Mucosa of rectum (tissue), 2 donors: ENCODE results near the gene F2.
A peak's percentile ranks its signal among the peaks of the same experiment; 100 is the strongest.

ENCODE experiments used
- H3K27ac ChIP-seq, 2 donors: one replicate each; pipeline ENCODE4 v1.7.0; 2013; ENCODE audit warnings: inconsistent platforms in 2 of 2, low read depth in 2 of 2, low read length in 2 of 2
- H3K27me3 ChIP-seq, 2 donors: one replicate each; pipeline ENCODE4 v1.7.0; 2013; ENCODE audit warnings: low read length in 2 of 2; ENCODE audit not compliant: control insufficient read depth in 2 of 2, insufficient read depth in 2 of 2
- H3K36me3 ChIP-seq, 2 donors: one replicate each; pipeline ENCODE4 v1.7.0; 2013; ENCODE audit warnings: low read length in 2 of 2; ENCODE audit not compliant: control insufficient read depth in 2 of 2, insufficient read depth in 2 of 2
- H3K4me1 ChIP-seq, 2 donors: one replicate each; pipeline ENCODE4 v1.7.0; 2013; ENCODE audit warnings: low read length in 2 of 2, mild to moderate bottlenecking in 1 of 2; ENCODE audit not compliant: control insufficient read depth in 2 of 2, insufficient read depth in 2 of 2
- H3K4me3 ChIP-seq, 2 donors: one replicate each; pipeline ENCODE4 v1.7.0; 2013; ENCODE audit warnings: low read length in 2 of 2
- H3K9ac ChIP-seq, 2 donors: one replicate each; pipeline ENCODE4 v1.7.0; 2013; ENCODE audit warnings: low read length in 2 of 2, low read depth in 1 of 2, mild to moderate bottlenecking in 1 of 2
- H3K9me3 ChIP-seq, 2 donors: one replicate each; pipeline ENCODE4 v1.7.0; 2013; ENCODE audit warnings: low read length in 2 of 2; ENCODE audit not compliant: control insufficient read depth in 2 of 2
- donor health status: healthy.
- donor health status: Normal muscosa, but diverticular disease.

F2 gene

GRCh38 chr11:46726206-46726862 is 7.3 kb downstream of the F2 start:
- Histone ChIP-seq H3K9ac (no peak overlapping the region), H3K4me1 (no peaks in the 10 kb centered on the region), H3K27ac (no peak overlapping the region), H3K4me3 (no peak overlapping the region), H3K9me3 (no peaks in the 10 kb centered on the region), H3K36me3 (no peaks in the 10 kb centered on the region), H3K27me3 (no peaks in the 10 kb centered on the region)

DNA sequence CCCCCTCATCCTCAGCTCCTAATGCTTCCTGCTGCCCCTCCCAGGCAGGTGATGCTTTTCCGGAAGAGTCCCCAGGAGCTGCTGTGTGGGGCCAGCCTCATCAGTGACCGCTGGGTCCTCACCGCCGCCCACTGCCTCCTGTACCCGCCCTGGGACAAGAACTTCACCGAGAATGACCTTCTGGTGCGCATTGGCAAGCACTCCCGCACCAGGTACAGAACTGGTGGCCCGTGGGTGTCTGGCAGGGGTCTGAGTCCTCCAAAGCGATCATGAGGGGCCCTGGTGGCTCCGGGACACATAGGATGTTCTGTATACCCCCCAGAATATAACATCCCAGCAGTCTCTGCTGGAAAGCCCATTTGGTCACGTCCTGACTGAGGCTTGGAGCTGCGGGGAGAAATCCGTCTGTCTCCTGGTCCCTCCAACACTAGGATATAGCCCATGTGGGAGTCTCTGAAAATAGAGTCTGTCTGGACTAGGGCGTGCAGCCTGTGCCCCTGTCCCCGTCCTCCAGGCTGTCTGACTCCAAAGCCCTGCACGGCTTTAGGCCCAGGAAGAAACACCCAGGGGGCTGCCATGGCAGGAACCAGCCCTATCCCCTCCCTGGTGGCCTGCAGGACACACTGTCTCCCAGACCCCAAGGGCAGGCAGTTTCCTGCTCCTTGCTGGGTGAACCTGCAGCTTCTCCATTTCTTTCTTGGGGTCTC is 9.1 kb downstream of the F2 start:
- H3K36me3 ChIP-seq: no peaks in the 10 kb centered on the region
- H3K27ac ChIP-seq: no peak overlapping the region
- no peak overlapping the region for H3K4me3 ChIP-seq
- H3K9me3 ChIP-seq: no peaks in the 10 kb centered on the region
- no peaks in the 10 kb centered on the region for H3K4me1 ChIP-seq
- no peaks in the 10 kb centered on the region for H3K27me3 ChIP-seq
- H3K9ac ChIP-seq: no peak overlapping the region

GRCh38 chr11:46728659-46729040 is 9.6 kb downstream of the F2 start:
- H3K9ac ChIP-seq: no peak overlapping the region
- no peaks in the 10 kb centered on the region for H3K9me3 ChIP-seq
- H3K27ac ChIP-seq: no peak overlapping the region
- H3K4me3 ChIP-seq: no peak overlapping the region
- H3K27me3 ChIP-seq: no peaks in the 10 kb centered on the region
- no peaks in the 10 kb centered on the region for H3K36me3 ChIP-seq
- no peaks in the 10 kb centered on the region for H3K4me1 ChIP-seq

DNA sequence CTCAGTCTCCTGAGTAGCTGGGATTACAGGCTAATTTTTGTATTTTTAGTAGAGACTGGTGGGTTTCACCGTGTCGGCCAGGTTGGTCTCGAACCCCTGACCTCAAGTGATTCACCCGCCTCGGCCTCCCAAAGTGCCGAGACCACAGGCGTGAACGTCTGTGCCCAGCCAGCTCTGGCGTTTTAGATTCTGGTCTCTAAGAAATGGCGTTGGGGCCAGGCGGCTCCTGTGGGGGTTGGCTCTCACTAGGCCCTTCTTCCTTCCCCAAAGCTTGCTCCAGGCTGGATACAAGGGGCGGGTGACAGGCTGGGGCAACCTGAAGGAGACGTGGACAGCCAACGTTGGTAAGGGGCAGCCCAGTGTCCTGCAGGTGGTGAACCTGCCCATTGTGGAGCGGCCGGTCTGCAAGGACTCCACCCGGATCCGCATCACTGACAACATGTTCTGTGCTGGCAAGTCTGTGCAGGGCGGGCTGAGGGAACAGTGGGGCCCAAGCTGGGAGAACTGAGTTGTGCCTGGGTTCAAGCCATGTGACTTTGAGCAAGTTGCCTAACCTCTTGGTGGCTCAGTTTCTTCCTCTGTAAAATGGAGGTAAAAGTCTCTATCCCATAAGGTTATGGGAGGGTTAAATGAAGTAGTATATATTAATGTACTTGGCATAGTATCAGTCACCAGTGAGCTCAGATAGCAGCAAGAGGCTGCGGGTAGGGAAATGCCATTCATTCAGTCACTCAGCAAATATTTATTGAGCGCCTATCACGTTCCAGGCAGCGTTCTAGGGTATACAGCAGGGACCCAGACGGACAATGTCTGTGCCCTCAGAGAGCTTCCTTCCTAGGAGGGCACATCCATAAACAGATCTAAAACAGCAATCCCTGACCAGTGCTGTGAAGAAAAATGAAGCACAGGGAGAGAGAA is 10.4 kb downstream of the F2 start:
- no peaks in the 10 kb centered on the region for H3K4me1 ChIP-seq
- H3K27ac ChIP-seq: no peak overlapping the region
- H3K4me3 ChIP-seq: no peak overlapping the region
- H3K36me3 ChIP-seq: no peaks in the 10 kb centered on the region
- no peak overlapping the region for H3K9ac ChIP-seq
- H3K9me3 ChIP-seq: no peaks in the 10 kb centered on the region
- H3K27me3 ChIP-seq: no peaks in the 10 kb centered on the region

GRCh38 chr11:46731545-46731944 is 12.5 kb downstream of the F2 start:
- Histone ChIP-seq H3K36me3 (no peaks in the 10 kb centered on the region), H3K9me3 (no peaks in the 10 kb centered on the region), H3K4me1 (no peaks in the 10 kb centered on the region), H3K27me3 (no peaks in the 10 kb centered on the region), H3K4me3 (no peak overlapping the region), H3K27ac (no peak overlapping the region), H3K9ac (no peak overlapping the region)

- no peaks in the 10 kb centered on the region for H3K27me3 ChIP-seq
- H3K9ac ChIP-seq: no peak overlapping the region
- H3K4me1 ChIP-seq: no peaks in the 10 kb centered on the region
- H3K4me3 ChIP-seq: no peak overlapping the region
- no peak overlapping the region for H3K27ac ChIP-seq
- H3K9me3 ChIP-seq: no peaks in the 10 kb centered on the region
- H3K36me3 ChIP-seq: no peaks in the 10 kb centered on the region
Measured at GRCh38 chr11:46733234-46733633, 14.2 kb downstream of the F2 start.

GRCh38 chr11:46736146-46736545 is 17.1 kb downstream of the F2 start:
- Histone ChIP-seq H3K27ac (peak overlapping the region in 1 of 2 donors; percentile 37), H3K4me3 (no peak overlapping the region), H3K4me1 (no peaks in the 10 kb centered on the region), H3K9ac (no peak overlapping the region), H3K9me3 (no peaks in the 10 kb centered on the region), H3K36me3 (peaks cover 0 to 2% of the 10 kb centered on the region in 2 donors), H3K27me3 (no peaks in the 10 kb centered on the region)

DNA sequence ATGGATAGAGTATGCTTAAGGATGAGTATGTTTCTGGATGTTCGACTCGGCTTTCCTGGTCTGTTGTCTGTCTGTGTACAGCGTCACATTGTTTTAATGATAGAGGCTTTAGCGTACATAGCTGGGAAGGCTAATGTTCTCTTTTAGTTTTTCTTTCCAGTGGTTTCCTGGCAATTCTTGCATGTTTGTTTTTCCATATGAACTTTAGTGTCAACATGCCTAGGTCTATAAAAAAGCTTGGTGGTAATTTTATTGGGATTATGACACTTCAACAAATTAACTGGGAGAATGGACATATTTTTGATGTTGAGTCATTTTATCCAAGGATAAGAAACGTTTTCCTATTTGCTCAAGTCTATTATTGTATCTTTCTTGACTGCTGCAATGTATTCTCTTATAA is 17.6 kb downstream of the F2 start:
- Histone ChIP-seq H3K36me3 (peaks cover under 1 to 3% of the 10 kb centered on the region in 2 donors), H3K27me3 (no peaks in the 10 kb centered on the region), H3K27ac (peak overlapping the region in 1 of 2 donors; percentile 37), H3K9me3 (no peaks in the 10 kb centered on the region), H3K9ac (no peak overlapping the region), H3K4me3 (no peak overlapping the region), H3K4me1 (no peaks in the 10 kb centered on the region)

DNA sequence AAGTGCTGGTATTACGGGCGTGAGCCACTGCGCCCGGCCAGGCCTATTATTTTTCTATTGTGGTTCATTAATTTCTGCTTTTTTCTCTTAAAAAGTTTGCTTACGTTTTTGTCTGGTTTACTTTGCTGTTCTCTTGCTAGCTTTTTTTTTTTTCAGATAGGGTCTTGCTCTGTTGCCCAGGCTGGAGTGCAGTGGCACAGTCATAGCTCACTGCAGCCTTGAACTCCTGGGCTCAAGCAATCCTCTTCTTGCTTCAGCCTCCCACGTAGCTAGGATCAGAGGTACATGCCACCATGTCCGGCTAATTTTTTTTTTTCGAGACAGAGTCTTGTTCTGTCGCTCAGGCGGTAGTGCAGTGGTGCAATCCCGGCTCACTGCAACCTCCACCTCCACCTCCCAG is 18.7 kb downstream of the F2 start:
- H3K9me3 ChIP-seq: no peaks in the 10 kb centered on the region
- H3K27ac ChIP-seq: no peak overlapping the region
- H3K36me3 ChIP-seq: peaks cover 7 to 8% of the 10 kb centered on the region in 2 donors
- no peak overlapping the region for H3K4me3 ChIP-seq
- no peak overlapping the region for H3K9ac ChIP-seq
- H3K4me1 ChIP-seq: no peaks in the 10 kb centered on the region
- H3K27me3 ChIP-seq: no peaks in the 10 kb centered on the region

DNA sequence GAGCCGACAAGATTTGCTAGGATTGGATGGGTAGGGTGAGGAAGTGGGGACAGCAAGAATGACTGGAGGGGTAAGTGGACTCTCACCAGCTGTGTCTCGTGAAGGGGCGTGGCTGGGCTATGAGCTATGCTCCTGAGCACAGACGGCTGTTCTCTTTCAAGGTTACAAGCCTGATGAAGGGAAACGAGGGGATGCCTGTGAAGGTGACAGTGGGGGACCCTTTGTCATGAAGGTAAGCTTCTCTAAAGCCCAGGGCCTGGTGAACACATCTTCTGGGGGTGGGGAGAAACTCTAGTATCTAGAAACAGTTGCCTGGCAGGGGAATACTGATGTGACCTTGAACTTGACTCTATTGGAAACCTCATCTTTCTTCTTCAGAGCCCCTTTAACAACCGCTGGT is 19.9 kb downstream of the F2 start:
- H3K9ac ChIP-seq: no peak overlapping the region
- H3K9me3 ChIP-seq: no peaks in the 10 kb centered on the region
- H3K27me3 ChIP-seq: no peaks in the 10 kb centered on the region
- H3K36me3 ChIP-seq: peaks cover 18% of the 10 kb centered on the region in 2 donors
- H3K4me3 ChIP-seq: no peak overlapping the region
- H3K4me1 ChIP-seq: no peaks in the 10 kb centered on the region
- no peak overlapping the region for H3K27ac ChIP-seq
